ENCODE data around the gene CFAP77. TPM values are rescaled to one million over a fixed set of nuclear protein-coding genes. Genes with fewer than 3 reads are reported as not detected.

CFAP77 gene
- total and polyA plus RNA-seq, 2 donors from 2014 or later: 0.50 TPM; not detected in 1

- DNase-seq (peak in 1 of 5 donors; percentile 50), FAIRE-seq (no peak)
- no peak overlapping the region for H3K27ac ChIP-seq (ENCODE audit: low read depth in 2 of 2, low read length in 2 of 2)
- no peak overlapping the region for H3K4me3 ChIP-seq (ENCODE audit: low read length in 3 of 3)
- no peak overlapping the region for H3K9ac ChIP-seq (ENCODE audit: low read length in 3 of 3)
- peaks cover 52% of the 10 kb centered on the region for H3K27me3 ChIP-seq (ENCODE audit: control insufficient read depth, insufficient read depth, low read length)
- no peaks in the 10 kb centered on the region for H3K36me3 ChIP-seq (ENCODE audit: control insufficient read depth in 2 of 3, insufficient read depth in 3 of 3, low read length in 3 of 3)
- intact Hi-C loops (cut with DNase I): no loop called here
- no peaks in the 10 kb centered on the region for H3K9me3 ChIP-seq (ENCODE audit: control insufficient read depth in 2 of 3, insufficient read depth in 1 of 3, low read length in 3 of 3)
- no peak for TF ChIP-seq CTCF (IDR thresholded peaks at IDR 0.05; ENCODE audit: borderline replicate concordance, extremely low read depth, insufficient read depth)
- H3K4me1 ChIP-seq (ENCODE audit: control insufficient read depth in 2 of 3, insufficient read depth in 2 of 3, low read depth in 1 of 3, low read length in 3 of 3): peaks cover 0 to 4% (median 0%) of the 10 kb centered on the region in 3 donors
These were observed 180.0 kb downstream of the CFAP77 start for GRCh38 chr9:132590037-132590317.

GRCh38 chr9:132590318-132591182, 180.5 kb downstream of the CFAP77 start:
- Histone ChIP-seq H3K27me3 (ENCODE audit: control insufficient read depth, insufficient read depth, low read length) (peaks cover 47% of the 10 kb centered on the region), H3K36me3 (ENCODE audit: control insufficient read depth in 2 of 3, insufficient read depth in 3 of 3, low read length in 3 of 3) (peaks cover 0 to 4% (median 0%) of the 10 kb centered on the region in 3 donors), H3K9ac (ENCODE audit: low read length in 3 of 3) (no peak overlapping the region), H3K27ac (ENCODE audit: low read depth in 2 of 2, low read length in 2 of 2) (no peak overlapping the region), H3K4me1 (ENCODE audit: control insufficient read depth in 2 of 3, insufficient read depth in 2 of 3, low read depth in 1 of 3, low read length in 3 of 3) (peaks cover 0 to 4% (median 0%) of the 10 kb centered on the region in 3 donors), H3K4me3 (ENCODE audit: low read length in 3 of 3) (no peak overlapping the region), H3K9me3 (ENCODE audit: control insufficient read depth in 2 of 3, insufficient read depth in 1 of 3, low read length in 3 of 3) (no peaks in the 10 kb centered on the region)
- no peak for FAIRE-seq
- TF ChIP-seq CTCF (IDR thresholded peaks at IDR 0.05; ENCODE audit: borderline replicate concordance, extremely low read depth, insufficient read depth): no peak
- intact Hi-C loops (cut with DNase I): no loop called here
- DNase-seq: no peak

GRCh38 chr9:132591244-132591643, 181.2 kb downstream of the CFAP77 start:
- Histone ChIP-seq H3K36me3 (ENCODE audit: control insufficient read depth in 2 of 3, insufficient read depth in 3 of 3, low read length in 3 of 3) (peaks cover 0 to 4% (median 0%) of the 10 kb centered on the region in 3 donors), H3K9ac (ENCODE audit: low read length in 3 of 3) (no peak overlapping the region), H3K4me1 (ENCODE audit: control insufficient read depth in 2 of 3, insufficient read depth in 2 of 3, low read depth in 1 of 3, low read length in 3 of 3) (peaks cover 0 to 4% (median 0%) of the 10 kb centered on the region in 3 donors), H3K27me3 (ENCODE audit: control insufficient read depth, insufficient read depth, low read length) (peaks cover 40% of the 10 kb centered on the region), H3K4me3 (ENCODE audit: low read length in 3 of 3) (no peak overlapping the region), H3K9me3 (ENCODE audit: control insufficient read depth in 2 of 3, insufficient read depth in 1 of 3, low read length in 3 of 3) (no peaks in the 10 kb centered on the region), H3K27ac (ENCODE audit: low read depth in 2 of 2, low read length in 2 of 2) (no peak overlapping the region)
- intact Hi-C loops (cut with DNase I): no loop called here
- TF ChIP-seq CTCF (IDR thresholded peaks at IDR 0.05; ENCODE audit: borderline replicate concordance, extremely low read depth, insufficient read depth): no peak
- no peak for DNase-seq
- FAIRE-seq: no peak
